NOMO-1 treated with DMSO at 0.1 percent for 48 hours (cell line): ENCODE results near the gene SDK2.
"Not testable (repeated sequence)": the region's sequence is repeated elsewhere in the genome, so short reads cannot be mapped to it uniquely, and the experiment has no call there.

Source experiments
- DNase-seq: peaks from one replicate; lab custom pipeline; 2025; ENCODE audit not compliant: unreplicated experiment; lab: John Stamatoyannopoulos, UW

Gene SDK2

DNA sequence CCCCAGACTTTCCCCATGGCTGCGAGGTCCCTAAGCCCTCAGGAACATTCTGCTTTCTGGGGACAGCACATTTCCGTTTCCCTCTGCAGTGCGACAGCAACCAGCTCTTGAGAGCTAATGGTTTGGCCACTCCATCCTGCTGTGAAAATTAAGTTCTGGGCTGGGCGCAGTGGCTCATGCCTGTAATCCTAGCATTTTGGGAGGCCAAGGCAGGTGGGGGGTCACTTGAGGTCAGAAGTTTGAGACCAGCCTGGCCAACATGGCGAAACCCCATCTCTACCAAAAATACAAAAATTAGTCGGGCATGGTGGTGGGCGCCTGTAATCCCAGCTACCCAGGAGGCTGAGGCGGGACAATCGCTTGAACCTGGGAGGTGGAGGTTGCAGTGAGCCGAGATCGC is 331.4 kb downstream of the SDK2 start:
- DNase-seq: not testable (repeated sequence)

DNA sequence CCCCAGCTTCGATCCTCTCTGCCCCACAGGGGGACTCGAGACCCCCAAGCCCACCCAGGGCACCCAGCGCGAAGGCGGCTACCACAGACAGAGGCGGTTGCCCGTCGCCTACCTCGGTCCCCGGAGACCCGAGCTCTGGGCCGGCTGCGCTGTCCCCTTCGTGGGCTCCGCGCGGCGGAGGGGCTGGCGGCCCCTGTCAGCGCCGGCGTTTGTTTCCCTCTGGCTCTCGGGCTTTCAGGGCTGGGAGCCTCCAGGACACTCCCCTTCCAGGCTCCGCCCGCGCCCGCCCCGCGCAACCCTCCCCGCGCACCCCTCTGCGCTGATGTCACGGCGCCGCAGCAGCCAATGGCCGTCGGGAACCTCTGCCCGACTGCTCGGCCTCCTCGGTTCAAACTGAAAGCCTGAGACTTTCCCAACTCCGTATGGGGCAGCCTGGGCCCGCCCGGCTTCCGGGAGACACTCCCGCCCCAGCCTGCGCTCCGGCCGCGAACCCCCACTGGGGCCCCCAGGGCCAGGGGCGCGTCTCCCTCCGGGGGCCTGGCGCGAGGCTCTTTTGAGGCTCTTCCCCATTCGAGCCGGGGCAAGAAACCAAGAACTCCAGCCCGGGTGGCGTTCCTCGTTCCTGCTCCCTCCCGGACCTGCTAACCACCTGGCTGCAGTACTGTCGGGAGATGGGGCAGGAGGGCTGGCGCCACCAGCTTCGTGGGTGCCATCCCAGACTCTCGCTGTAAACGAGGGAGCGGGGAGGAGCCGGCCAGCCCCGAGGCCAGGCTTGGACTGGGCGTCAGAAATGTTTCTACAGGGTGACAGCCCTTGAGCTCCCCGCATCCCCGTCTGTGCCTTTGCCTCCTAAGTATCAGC is 332.2 kb downstream of the SDK2 start, which contains the start of gene CDC42EP4:
Gene CDC42EP4, minus strand, starts transcription at position 221 of the 861 bp plus-strand sequence. CDS start 25,501 bp downstream, outside the sequence.
- peak; percentile 92 for DNase-seq

DNA sequence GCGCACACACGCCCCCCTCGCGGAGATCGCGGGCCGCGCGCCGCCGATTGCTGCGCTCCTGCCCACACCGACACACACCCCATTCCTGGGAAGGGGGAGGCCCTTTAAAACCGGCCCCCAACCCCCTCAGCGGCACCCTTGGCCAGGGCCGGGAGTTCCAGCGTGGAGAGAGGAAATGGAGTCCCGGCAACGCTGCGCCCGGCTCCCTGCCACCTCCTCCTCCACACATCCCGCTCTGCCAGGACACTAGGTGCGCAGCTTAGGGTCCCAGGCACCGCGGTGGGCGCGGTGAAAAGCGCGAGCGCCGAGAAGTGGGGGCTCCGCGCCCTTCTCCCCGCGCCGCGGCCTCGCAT is 332.8 kb downstream of the SDK2 start:
- DNase-seq: no peak

DNA sequence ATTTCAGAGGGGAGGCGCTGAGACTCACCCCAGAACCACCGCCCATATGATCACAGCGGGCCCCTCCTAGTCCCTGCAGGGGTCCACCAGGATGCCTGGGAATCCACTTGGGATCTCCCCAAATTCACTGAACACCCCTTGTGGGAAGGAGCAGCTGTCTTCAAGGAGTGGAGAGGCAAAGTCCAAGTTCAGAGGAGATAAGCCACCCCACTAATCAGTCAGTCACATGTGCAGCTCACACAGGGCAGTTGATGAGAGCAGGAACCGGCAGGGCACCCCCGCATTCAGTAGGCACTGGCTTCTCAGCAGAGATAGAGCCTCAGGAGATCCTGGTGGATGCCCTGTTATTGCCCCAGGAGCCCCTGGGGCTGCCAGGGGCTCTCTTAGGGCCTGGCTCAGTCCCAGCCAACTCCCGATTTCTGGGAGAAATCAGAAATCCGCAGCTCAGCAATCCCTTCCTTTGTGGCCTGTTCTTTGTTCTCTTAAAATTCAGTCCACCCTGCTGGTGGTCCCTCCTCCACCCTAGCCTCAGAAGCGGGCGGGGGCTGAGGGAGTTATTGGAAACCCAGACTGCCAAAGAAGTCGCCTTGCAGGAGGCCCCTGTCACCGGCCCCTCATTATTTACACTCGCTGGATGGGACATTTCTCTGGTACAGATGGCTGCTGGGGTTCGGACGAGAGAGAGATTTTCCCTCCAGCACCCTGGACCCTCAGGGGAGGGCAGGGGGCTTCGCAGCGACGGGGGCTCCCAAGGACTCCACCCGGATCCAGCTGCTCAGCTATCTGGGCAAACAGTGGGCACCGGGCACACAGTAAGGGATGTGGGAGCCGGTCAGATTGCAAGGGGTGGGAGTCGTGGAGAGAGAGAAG is 334.3 kb downstream of the SDK2 start:
- peak; percentile 21 for DNase-seq

DNA sequence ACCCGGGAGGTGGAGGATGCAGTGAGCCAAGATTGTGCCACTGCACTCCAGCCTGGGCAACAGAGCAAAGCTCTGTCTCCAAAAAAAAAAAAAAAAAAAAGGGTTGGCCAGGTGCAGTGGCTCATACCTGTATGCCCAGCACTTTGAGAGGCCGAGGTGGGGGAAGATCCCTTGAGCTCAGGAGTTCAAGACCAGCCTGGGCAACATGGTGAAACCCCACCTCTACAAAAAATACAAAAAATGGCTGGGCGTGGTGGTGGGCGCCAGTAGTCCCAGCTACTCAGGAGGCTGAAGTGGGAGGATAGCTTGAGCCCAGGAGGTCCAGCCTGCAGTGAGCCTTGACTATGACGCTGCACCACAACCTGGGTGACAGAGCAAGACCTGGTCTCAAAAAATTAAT is 335.3 kb downstream of the SDK2 start:
- not testable (repeated sequence) for DNase-seq

DNA sequence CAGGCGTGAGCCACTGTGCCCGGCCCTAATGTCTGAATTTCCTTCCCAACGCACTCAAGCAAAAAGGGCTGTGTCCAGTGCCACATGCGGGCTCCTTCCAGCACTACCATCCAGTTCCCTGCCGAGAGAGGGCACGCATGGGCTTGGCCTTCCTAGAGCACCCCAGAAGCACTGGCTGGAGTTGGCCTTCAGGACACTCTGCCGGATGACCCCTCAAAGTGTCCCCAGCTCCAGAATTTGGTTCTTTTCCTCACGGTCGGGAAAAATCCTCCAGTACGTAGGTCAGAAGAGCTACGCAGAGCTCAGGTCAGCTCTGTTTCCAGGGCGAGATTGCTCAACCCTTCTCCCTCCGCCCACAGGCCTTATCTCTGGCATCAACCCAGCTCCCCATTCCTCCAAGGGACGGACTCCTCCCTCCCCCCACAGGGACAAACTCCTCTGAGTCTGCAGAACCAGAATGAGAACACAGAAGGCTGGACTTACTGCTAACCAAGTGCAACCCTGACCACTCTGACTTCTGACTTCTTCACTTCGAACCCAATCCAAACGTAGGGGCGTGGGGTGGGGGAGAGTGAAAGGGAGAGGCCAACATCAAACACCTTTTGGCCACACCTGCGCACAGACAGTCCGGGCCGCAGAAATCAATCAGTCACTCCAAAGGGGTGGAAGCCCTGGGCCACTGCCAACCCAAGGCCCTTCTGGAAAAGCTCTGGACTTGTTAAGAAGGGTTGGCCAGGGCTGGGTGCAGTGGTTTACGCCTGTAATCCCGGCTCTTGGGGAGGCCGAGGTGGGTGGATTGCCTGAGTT is 336.0 kb downstream of the SDK2 start:
- DNase-seq: no peak

DNA sequence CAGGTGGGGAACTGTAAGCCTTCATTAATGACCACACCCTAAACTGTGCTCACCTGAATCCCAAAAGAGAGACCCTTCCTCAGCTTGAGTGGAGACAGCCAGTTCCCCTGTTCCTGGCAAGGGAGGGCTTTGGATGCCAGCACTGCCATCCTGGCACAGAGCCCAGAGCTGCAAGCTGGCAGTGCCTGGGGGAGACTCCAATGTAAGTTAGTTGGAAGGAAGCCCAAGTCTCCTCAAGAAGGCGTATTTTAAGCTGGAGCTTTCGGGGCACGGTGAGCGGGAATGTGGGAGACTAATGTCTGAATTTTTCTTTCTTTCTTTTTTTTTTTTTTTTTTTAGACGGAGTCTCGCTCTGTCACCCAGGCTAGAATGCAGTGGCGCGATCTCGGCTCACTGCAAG is 337.1 kb downstream of the SDK2 start:
- DNase-seq: no peak

DNA sequence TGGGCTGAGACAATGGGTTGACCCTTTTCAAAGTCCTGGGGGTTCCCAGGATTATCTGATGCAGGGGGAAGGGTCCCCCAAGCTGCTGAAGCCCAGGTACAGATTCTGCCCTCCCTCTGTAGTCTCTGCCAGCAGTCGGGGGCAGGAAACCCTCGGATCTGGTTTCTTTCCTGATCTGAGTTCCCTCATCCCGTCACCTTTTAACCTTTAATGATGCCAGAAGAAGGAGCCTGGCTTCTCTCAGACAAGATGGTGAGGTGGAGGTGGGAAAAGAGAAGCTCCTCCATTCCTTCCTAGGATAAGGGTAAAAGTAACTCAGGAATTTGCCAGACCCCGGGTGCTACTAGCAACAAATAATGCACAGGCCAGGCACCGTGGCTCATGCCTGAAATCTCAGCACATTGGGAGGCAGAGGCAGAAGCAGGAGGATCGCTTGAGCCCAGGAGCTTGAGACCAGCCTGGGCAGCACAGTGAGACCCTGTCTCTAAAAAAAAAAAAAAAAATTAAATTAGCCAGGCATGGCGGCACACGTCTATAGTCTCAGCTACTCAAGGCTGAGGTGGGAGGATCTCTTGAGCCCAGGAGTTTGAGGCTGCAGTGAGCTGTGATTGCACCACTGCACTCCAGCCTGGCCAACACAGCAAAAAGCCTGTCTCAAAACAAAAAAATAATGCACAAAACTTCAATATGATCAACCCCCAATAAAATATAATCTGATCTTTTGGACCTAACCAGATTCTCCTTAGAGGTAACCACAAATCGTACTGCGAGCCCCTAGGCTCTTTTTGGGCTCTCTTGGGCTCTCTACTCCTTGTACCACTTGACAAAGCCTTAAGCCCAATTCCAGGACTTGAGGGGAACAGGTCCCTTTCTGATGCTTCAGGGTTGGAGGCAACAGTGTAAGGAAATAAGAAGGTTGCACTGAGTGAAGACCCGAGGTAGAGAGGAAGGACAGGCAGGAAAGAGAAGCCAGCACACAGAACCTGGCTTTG is 338.1 kb downstream of the SDK2 start:
- no peak for DNase-seq

DNA sequence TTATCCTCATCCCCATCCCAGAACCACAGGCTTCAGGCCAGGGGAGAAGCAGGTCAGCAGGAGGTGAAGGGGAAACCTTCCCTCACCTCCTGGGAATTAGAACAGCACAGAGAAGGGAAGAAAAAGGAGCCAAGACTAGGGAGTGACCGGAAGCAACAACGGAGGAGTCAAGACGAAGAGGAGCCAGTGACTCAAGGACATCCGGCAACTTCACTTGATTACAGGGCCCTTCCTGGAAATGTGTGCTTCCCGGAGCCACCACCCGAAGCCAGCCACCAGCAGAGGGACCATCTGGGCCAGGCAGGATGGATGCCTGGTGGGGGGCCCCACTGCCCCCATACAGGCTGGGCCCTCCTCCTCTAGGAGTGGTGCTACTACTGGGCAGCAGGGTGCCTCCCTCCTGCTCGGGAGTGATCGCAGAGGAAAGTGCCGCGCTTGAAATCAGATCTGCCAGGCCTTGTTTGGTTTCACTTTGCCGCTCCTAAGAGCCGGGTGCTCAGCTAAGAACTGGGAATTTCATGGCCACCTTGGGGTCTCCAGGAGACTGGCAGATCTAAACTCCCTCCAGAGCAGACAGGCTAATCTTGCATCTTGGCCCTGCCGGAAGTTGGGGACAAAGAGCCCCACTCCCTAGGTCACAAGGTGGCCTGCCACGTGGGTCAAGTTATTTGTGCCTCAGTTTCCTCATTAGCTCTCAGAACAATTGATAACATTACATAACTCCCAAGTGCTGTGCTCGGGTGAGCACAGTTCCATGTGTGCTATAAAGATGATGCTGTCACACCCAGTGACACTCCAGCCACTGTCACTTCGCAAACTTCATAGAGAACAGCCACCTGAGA is 339.1 kb downstream of the SDK2 start:
- DNase-seq: no peak

DNA sequence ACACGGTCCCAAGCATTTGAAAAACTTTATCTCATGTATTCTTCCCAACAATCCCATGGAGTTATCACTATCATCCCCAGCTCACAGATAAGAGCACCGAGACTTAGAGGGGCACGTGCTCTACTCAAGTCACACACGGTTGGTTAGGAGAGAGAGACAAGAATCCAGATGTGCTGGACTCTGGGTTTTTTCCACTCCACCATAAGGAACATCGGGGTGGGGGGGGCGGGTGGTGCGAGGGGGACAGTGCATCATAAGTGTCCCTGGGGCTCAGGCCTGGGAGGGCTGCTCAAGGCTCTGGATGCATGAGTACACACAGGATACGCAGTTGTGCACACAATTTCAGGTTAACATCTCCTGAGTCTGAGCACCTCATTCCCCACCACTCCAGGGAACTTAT is 339.8 kb downstream of the SDK2 start:
- DNase-seq: no peak

DNA sequence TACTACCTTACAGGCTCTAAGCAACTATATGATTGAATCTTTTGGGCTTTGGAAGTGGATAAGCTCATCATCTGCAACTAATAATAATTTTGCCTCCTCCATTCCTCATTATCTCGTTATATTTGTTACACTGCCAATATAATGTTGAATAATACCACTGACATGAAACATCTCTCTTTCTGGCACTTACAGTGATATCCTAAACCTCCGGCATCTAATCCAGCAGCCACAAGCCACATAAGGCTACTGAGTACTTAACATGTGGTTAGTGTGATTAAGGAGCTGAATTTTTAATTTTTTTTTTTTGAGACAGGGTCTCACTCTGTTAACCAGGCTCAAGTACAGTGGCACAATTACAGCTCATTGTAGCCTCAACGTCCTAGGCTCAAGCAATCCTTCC is 342.1 kb downstream of the SDK2 start:
- no peak for DNase-seq

DNA sequence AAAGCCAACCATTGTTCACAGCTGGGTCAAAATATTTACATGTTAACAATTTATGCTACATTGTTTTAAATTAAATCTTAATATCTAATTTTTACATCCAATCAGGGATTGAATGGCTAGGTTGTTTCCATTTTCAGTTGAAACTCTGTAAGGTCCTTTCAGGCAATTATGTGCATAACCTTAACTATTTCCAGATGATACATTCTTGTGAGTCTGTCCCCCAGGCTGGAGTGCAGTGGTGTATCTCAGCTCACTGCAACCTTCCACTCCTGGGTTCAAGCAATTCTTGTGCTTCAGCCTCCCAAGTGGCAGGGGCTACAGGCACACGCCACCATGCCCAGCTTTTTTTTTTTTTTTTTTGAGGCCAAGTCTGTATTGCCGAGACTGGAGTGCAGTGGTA is 342.9 kb downstream of the SDK2 start:
- DNase-seq: no peak

DNA sequence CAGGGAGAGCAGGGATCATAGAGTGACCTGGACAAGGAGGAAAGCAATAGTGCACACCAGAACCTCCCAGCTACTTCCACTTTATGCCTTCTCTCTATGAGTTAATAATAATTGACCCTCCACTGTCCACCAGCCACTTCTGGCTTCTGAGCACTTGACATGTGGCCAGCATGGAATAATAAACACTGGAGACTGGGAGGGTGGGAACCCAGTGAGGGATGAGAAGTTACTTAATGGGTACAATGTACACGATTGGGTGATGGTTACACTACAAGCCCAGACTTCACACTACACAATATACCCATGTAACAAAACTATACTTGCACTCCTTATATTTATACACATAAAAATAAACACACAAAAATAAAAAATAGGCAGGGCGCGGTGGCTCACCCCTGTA is 343.9 kb downstream of the SDK2 start:
- no peak for DNase-seq

DNA sequence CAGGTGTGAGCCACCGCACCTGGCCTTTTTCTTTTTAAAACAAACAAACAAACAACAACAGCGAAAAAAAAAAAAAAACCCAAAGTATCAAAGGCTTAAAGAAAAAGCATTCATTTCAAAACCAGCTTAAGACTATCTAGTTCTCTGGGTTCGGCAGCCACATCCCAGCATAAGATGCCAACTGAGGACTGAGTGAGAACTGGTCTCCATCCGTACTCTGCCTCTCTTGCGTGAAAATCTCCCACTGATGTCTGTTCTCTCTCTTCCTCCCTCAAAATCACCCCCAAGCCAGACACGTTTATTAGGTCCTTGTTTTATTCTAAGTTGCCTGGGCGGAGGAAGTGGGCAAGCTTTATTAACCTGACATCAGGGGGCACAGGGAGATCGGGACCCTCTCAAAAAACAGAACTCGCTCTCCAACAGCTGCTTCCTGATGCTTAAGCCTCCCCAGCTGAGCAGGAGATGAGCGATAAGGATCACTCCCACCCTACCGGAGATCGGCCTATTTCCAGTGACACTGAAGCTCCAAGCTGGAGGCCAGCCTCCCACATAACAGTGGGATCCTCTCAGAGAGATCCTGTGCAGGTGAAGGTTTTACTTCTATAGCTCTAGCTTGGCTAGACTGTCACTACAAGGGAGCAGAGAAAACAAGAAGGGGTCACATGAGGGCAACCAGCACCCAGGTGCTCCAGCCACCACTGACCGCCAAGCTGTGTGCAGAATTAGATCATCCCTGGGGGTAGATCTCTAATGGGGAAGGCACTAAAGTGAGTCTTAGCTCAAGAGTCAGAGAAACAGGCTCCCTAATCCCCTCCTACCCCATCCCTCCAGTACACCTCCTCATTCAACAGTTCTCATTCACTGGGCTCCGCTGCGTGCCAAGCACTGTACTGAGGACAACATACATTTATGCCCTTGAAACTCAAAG is 346.0 kb downstream of the SDK2 start:
- no peak for DNase-seq

DNA sequence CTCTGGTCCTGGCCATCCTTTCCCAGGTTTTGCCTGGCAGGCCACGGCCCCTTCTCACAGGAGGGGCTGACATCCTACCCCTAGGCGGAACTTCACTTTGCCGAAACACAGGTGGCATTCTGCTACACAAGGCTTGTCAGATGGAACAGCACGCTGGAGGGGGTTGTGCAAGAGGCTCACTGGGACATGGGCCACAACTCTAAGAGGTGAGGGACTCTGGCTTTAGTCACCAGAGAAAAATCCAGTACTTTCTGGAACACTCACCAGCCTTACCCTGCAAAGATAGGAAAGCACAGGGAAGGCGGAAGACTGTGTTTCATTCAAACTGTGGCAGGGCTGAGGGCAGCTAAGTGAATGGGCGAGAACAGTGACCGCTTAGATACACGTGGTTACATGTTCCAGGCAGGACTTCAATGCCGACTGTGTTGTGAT is 350.7 kb downstream of the SDK2 start:
- no peak for DNase-seq

DNA sequence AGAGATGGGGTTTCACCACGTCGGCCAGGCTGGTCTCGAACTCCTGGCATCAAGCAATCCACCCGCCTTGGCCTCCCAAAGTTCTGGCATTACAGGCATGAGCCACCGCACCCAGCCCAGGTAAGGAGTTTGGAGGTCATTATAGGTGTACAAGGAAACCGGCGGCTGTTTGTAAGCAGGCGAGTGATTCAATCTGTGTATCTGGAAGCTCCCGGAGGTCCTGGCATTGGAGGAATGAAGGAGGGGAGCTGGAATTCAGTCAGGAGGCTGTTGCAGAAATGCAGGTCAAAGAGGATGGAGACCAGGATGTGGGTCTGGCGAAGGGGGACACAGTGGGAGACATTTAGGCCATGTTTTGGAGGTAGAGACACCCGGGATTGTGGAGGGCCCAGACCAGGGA is 351.2 kb downstream of the SDK2 start:
- no peak for DNase-seq

DNA sequence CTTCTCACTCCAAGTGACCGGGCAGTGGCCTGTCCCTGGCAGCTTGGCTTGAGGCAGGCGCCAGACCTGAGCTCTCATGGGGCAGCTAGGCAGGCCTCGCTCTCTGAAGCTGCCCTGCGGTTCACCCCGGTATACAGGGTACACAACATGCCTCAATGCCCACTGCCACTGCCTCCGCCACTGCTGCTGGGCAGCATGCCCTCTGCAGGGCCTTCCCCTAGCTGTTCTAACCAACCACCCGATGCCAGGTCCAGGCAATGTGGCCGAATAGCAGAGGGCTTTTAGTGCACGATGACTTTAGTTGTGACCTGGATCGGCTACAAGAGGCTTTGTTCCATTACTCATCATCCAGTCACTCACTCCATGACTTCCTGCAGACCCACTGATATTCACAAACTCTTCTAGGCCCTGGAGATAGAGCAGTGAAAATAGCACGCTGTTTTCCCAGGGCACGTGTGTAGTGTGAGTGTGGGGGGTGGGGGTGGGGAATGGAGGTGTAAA is 352.2 kb downstream of the SDK2 start:
- DNase-seq: no peak

DNA sequence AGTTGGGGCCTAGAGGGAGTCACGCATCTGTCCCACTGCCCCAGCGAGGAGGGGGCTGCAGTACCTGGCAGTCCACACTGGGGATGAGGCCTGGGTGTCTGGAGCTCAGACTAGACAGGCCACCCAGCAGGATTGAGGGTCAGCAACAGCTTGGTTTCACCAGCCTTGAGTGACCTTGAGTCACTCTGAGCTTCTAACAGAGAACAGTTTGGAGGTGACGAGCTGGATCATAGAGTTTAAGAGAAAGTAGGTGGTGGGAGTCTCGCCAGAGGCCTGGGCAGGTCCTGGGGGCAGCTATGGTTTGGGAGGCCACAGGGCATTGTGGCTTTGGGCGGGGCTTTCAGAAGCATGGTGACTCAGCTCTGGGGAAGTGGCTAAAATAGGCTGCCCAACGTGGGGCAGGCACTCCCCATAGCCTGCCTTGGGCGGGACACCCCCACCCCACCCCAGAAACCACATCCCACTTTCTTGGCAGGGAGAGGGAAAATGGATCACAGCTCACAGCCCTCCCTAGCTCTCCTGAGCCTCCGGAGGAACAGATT is 352.9 kb downstream of the SDK2 start:
- peak; percentile 82 for DNase-seq
